GM18508 (cell line): ENCODE measurements around the gene PCDH12.
"Not testable (repeated sequence)": the region's sequence is repeated elsewhere in the genome, so short reads cannot be mapped to it uniquely, and the experiment has no call there.

ENCODE experiments used
- ATAC-seq: cut with Tn5 transposase; IDR thresholded peaks from one replicate; pipeline ENCODE4 v1.9.1; 2021; ENCODE audit warnings: moderate number of reproducible peaks; ENCODE audit not compliant: insufficient read depth, unreplicated experiment

PCDH12 gene

GRCh38 chr5:141941779-141942178 is 16.2 kb downstream of the PCDH12 start:
- no peak for ATAC-seq

GRCh38 chr5:141941307-141941706 is 16.7 kb downstream of the PCDH12 start:
- no peak for ATAC-seq

GRCh38 chr5:141940695-141941271 is 17.2 kb downstream of the PCDH12 start:
- ATAC-seq = no peak

GRCh38 chr5:141935538-141935937 is 22.5 kb downstream of the PCDH12 start:
- ATAC-seq = no peak

GRCh38 chr5:141934099-141934844 is 23.7 kb downstream of the PCDH12 start:
- ATAC-seq = no peak

- ATAC-seq = no peak
Observed at GRCh38 chr5:141933151-141933550, 24.9 kb downstream of the PCDH12 start.

GRCh38 chr5:141931694-141932093 is 26.3 kb downstream of the PCDH12 start:
- no peak for ATAC-seq

- no peak for ATAC-seq
Observed at GRCh38 chr5:141929398-141930058, 28.5 kb downstream of the PCDH12 start.

- no peak for ATAC-seq
Observed at GRCh38 chr5:141928051-141928450, 30.0 kb downstream of the PCDH12 start.

- no peak for ATAC-seq
Observed at GRCh38 chr5:141926434-141926833, 31.6 kb downstream of the PCDH12 start.

- peak; percentile 85 for ATAC-seq
Observed at GRCh38 chr5:141923448-141924313, 34.3 kb downstream of the PCDH12 start, which contains the start of gene DELE1. Gene DELE1, plus strand, starts transcription at chr5:141923871. Its CDS starts 71 bp downstream, at chr5:141923942.

GRCh38 chr5:141922827-141923447 is 35.1 kb downstream of the PCDH12 start:
- ATAC-seq = not testable (repeated sequence)

GRCh38 chr5:141920771-141921170 is 37.2 kb downstream of the PCDH12 start:
- no peak for ATAC-seq

GRCh38 chr5:141919218-141920119 is 38.5 kb downstream of the PCDH12 start:
- ATAC-seq = no peak

- no peak for ATAC-seq
Observed at GRCh38 chr5:141917760-141918159, 40.2 kb downstream of the PCDH12 start.

- no peak for ATAC-seq
Observed at GRCh38 chr5:141916522-141916921, 41.5 kb downstream of the PCDH12 start.

GRCh38 chr5:141915881-141916336 is 42.1 kb downstream of the PCDH12 start:
- no peak for ATAC-seq

GRCh38 chr5:141914797-141915196 is 43.2 kb downstream of the PCDH12 start:
- ATAC-seq = no peak

GRCh38 chr5:141914199-141914743 is 43.7 kb downstream of the PCDH12 start:
- no peak for ATAC-seq
